ENCODE data around the gene C20orf144.
A peak's percentile ranks its signal among the peaks of the same experiment; 100 is the strongest.
"Not testable (repeated sequence)": the region's sequence is repeated elsewhere in the genome, so short reads cannot be mapped to it uniquely, and the experiment has no call there.

The C20orf144 gene

DNA sequence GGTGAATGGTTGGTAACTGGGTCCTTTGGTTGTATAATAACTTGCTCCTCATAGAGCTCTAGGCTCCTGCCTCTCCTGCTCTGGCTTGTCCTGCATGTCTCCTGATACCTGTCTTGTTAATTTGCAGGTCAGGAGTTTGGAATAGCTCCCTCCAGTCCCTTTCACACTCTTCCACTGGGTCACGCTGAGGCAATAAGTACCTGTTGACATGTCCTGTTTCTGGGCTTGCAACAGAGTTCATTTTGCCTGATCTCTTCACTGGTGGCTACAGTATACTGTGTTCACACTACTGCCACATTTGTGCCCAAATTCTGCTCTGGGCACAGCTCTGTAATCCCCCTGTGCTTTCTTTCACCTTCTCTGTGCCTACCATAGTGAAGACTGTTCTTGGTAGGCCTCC, 25.4 kb upstream of the C20orf144 start:
- DNase-seq: no peak
- H3K36me3 Mint-ChIP-seq (ENCODE audit: low read depth): peaks cover 62% of the 10 kb centered on the region

DNA sequence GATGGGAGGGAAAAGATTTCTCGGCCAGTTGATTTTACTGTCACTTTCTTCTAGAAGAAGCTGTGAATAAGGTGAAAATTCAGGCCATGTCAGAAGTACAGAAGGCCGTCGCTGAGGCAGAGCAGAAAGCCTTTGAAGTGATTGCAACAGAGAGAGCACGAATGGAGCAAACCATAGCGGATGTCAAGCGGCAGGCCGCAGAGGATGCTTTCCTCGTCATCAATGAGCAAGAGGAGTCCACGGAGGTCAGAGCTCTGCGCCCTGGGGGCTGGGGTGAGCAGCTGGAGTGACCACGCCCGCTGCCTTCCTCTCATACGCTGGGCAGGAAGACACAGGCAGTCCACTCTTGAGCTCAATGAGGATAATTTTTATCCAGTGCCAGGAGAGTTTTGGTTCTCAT, 21.8 kb upstream of the C20orf144 start:
- Mint-ChIP-seq H3K4me1 (peaks cover 9% of the 10 kb centered on the region), H3K4me3 (no peak overlapping the region)

More for the DNA sequence above, 25.4 kb upstream of the C20orf144 start:
- Mint-ChIP-seq H3K4me3 (no peak overlapping the region), H3K9me3 (no peaks in the 10 kb centered on the region), H3K27ac (no peak overlapping the region), H3K27me3 (ENCODE audit: low read depth, poor library complexity) (peaks cover 3% of the 10 kb centered on the region), H3K4me1 (no peaks in the 10 kb centered on the region)
- TF ChIP-seq, protein P1, sequence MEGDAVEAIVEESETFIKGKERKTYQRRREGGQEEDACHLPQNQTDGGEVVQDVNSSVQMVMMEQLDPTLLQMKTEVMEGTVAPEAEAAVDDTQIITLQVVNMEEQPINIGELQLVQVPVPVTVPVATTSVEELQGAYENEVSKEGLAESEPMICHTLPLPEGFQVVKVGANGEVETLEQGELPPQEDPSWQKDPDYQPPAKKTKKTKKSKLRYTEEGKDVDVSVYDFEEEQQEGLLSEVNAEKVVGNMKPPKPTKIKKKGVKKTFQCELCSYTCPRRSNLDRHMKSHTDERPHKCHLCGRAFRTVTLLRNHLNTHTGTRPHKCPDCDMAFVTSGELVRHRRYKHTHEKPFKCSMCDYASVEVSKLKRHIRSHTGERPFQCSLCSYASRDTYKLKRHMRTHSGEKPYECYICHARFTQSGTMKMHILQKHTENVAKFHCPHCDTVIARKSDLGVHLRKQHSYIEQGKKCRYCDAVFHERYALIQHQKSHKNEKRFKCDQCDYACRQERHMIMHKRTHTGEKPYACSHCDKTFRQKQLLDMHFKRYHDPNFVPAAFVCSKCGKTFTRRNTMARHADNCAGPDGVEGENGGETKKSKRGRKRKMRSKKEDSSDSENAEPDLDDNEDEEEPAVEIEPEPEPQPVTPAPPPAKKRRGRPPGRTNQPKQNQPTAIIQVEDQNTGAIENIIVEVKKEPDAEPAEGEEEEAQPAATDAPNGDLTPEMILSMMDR (IDR thresholded peaks at IDR 0.05): no peak

DNA sequence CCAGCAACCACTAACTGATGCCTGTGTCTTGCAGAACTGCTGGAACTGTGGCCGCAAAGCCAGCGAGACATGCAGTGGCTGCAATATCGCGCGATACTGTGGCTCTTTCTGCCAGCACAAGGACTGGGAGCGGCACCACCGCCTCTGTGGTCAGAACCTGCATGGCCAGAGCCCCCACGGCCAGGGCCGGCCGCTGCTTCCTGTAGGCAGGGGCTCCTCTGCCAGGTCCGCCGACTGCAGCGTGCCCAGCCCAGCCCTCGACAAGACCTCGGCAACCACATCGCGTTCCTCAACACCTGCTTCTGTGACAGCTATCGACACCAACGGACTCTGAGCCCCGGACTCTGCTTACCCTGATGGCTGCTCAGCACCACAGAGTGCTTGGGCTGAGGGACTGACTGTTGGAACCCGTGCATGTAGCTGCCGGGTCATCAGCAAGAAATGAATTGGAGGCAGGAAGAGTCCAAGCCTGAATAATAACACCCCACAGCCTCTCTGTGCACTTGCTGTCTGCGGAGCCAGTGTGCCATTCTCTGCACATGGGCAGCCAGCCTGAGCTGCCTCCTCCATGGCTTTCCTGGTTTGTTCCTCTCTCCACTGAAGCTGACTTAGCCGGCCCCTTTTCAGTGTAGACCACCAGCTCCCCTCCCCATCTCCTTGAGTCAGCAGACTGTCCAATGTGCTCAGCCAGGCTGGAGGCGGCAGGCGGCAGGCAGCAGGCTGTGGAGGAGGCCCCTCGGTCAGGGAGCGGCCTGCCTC, 17.6 kb upstream of the C20orf144 start:
- Mint-ChIP-seq H3K4me3 (no peak overlapping the region), H3K36me3 (ENCODE audit: low read depth) (peaks cover 51% of the 10 kb centered on the region), H3K9me3 (no peaks in the 10 kb centered on the region), H3K27me3 (ENCODE audit: low read depth, poor library complexity) (peaks cover 3% of the 10 kb centered on the region), H3K27ac (no peak overlapping the region), H3K4me1 (peaks cover 32% of the 10 kb centered on the region)
- TF ChIP-seq, protein P1 (IDR thresholded peaks at IDR 0.05): no peak
- DNase-seq: no peak

More for the DNA sequence above, 21.8 kb upstream of the C20orf144 start:
- H3K27ac Mint-ChIP-seq: peak overlapping the region; percentile 14
- H3K36me3 Mint-ChIP-seq (ENCODE audit: low read depth): peaks cover 68% of the 10 kb centered on the region
- no peaks in the 10 kb centered on the region for H3K9me3 Mint-ChIP-seq
- no peak for DNase-seq
- peaks cover 3% of the 10 kb centered on the region for H3K27me3 Mint-ChIP-seq (ENCODE audit: low read depth, poor library complexity)
- TF ChIP-seq, protein P1 (IDR thresholded peaks at IDR 0.05): no peak

- Mint-ChIP-seq H3K36me3 (ENCODE audit: low read depth) (peaks cover 46% of the 10 kb centered on the region), H3K27ac (no peak overlapping the region), H3K4me3 (no peak overlapping the region), H3K4me1 (peaks cover 37% of the 10 kb centered on the region), H3K9me3 (no peaks in the 10 kb centered on the region), H3K27me3 (ENCODE audit: low read depth, poor library complexity) (peaks cover 3% of the 10 kb centered on the region)
- no peak for DNase-seq
- TF ChIP-seq, protein P1 (IDR thresholded peaks at IDR 0.05): no peak
Observed at GRCh38 chr20:33645072-33645358, 17.1 kb upstream of the C20orf144 start.

- Mint-ChIP-seq H3K9me3 (no peaks in the 10 kb centered on the region), H3K27me3 (ENCODE audit: low read depth, poor library complexity) (peaks cover 3% of the 10 kb centered on the region), H3K4me1 (peaks cover 37% of the 10 kb centered on the region), H3K4me3 (no peak overlapping the region), H3K27ac (peak overlapping the region; percentile 39), H3K36me3 (ENCODE audit: low read depth) (peaks cover 42% of the 10 kb centered on the region)
- TF ChIP-seq, protein P1 (IDR thresholded peaks at IDR 0.05): no peak
- DNase-seq: no peak
Observed at GRCh38 chr20:33645396-33645795, 16.7 kb upstream of the C20orf144 start.

DNA sequence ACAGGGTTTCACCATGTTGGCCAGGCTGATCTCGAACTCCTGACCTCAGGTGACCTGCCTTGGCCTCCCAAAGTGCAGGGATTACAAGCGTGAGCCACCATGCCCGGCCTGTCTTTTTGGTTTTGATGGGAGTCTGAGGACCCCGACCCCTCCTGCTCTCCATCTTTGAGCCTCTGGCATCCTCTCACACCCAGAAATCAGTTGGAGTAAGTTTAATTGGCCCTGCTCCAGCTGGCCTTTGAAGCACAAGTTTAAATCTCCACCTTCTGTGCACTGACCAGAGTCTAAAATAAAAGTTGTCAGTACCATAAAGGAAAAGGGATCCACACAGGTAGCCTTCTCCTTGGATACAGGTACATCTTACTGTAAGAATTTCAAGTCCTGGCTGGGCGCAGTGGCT, 15.9 kb upstream of the C20orf144 start:
- H3K9me3 Mint-ChIP-seq: no peaks in the 10 kb centered on the region
- DNase-seq: no peak
- H3K4me1 Mint-ChIP-seq: peaks cover 37% of the 10 kb centered on the region
- H3K27ac Mint-ChIP-seq: no peak overlapping the region
- TF ChIP-seq, protein P1 (IDR thresholded peaks at IDR 0.05): no peak
- H3K36me3 Mint-ChIP-seq (ENCODE audit: low read depth): peaks cover 34% of the 10 kb centered on the region
- H3K4me3 Mint-ChIP-seq: no peak overlapping the region
- peaks cover 3% of the 10 kb centered on the region for H3K27me3 Mint-ChIP-seq (ENCODE audit: low read depth, poor library complexity)

DNA sequence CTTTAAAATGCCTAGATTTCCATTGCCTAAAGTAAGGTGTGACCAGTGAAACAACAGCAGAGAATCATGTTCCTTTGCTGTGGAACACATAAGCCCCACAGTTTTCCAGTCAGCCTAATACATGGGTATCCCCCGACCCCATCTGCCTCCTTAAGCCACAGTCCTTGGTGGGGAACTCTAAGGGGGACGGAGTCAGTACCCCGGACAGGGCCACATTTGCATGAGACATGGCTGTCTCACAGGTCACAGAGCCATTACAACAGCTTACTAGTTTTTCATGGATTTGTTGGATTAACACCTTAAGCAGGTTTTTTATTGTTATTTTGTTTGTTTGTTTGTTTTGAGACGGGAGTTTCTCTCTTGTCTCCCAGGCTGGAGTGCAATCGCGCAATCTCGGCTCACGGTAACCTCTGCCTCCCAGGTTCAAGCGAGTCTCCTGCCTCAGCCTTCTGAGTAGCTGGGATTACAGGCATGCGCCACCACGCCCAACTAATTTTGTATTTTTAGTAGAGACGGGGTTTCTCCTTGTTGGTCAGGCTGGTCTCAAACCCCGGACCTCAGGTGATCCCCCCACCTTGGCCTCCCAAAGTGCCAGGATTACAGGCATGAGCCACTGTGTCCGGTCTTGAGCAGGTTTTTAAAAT, 15.0 kb upstream of the C20orf144 start:
- H3K36me3 Mint-ChIP-seq (ENCODE audit: low read depth): peaks cover 28% of the 10 kb centered on the region
- DNase-seq; H3K27ac Mint-ChIP-seq; H3K9me3 Mint-ChIP-seq; H3K27me3 Mint-ChIP-seq (ENCODE audit: low read depth, poor library complexity); H3K4me3 Mint-ChIP-seq: not testable (repeated sequence)
- peaks cover 37% of the 10 kb centered on the region for H3K4me1 Mint-ChIP-seq

Measured in nephron progenitor cell (in vitro differentiated cells).